Upper lobe of left lung (tissue), 4 donors: ENCODE results near the gene EVI2A.
"Not testable (repeated sequence)": the region's sequence is repeated elsewhere in the genome, so short reads cannot be mapped to it uniquely, and the experiment has no call there.

Experiments used
- CTCF ChIP-seq, 6 experiments: fragments of 450-650 bp in 4 of 6; fragments of 200-600 bp in 2 of 6; sonication (generic) in 2 of 6; IDR thresholded peaks; one replicate each; pipeline ENCODE4 v1.5.1; 2016 to 2019; ENCODE audit warnings: antibody characterized with exemption in 6 of 6
- POLR2AphosphoS5 ChIP-seq, 2 donors: sonication (generic); formaldehyde crosslinking; IDR thresholded peaks; one replicate each; pipeline ENCODE4 v1.5.1; 2017; ENCODE audit warnings: antibody characterized with exemption in 2 of 2

- TF ChIP-seq POLR2AphosphoS5, CTCF (IDR thresholded peaks at IDR 0.05): not testable (repeated sequence)
Observed at GRCh38 chr17:31312223-31312622, 9.2 kb downstream of the EVI2A start.
